ENCODE results near the gene GALNT5. TPM values are rescaled to one million over a fixed set of nuclear protein-coding genes. Genes with fewer than 3 reads are reported as not detected.
"Not testable (repeated sequence)": the region's sequence is repeated elsewhere in the genome, so short reads cannot be mapped to it uniquely, and the experiment has no call there.

GALNT5 gene
- total RNA-seq, 1 donor from 2014 or later = not detected

DNA sequence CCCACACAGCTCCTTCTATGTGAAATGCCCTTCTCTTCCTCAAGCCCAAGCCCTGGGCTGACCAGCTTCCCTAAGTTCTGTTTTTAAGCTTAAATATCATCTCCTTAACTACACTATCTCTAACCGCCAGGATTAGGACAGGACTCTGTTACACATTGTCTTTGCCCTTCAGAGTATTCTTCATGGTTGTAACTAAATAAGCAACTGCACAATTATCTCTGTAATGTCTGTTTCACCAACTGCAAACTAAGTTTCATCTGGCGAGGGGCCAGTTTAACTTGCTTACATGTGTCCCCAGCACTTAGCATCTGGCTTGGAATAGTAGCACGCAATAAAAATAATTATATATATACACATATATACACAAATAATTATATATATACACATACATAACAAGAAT is 69.2 kb downstream of the GALNT5 start:
- DNase-seq (ENCODE audit: low read depth, low spot score) = no peak

DNA sequence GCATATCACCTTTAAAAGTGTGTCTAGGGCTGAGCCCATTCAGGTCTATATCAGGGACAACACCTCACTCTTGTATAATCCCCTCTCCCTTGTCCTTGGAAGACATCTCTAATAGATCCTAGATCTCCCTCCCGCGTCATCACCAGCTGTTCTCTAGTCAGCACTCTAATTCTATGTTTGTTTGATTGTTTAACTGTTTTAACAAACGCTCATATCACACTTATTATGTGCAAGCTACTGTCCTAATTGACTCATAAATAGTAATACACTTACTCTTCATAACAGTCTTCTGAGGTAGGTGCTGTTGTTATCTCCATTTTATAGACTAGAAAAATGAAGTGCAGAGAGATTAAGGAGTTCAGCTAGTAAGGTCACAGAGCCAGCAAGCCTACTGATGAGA is 69.7 kb downstream of the GALNT5 start:
- DNase-seq (ENCODE audit: low read depth, low spot score) = no peak

DNA sequence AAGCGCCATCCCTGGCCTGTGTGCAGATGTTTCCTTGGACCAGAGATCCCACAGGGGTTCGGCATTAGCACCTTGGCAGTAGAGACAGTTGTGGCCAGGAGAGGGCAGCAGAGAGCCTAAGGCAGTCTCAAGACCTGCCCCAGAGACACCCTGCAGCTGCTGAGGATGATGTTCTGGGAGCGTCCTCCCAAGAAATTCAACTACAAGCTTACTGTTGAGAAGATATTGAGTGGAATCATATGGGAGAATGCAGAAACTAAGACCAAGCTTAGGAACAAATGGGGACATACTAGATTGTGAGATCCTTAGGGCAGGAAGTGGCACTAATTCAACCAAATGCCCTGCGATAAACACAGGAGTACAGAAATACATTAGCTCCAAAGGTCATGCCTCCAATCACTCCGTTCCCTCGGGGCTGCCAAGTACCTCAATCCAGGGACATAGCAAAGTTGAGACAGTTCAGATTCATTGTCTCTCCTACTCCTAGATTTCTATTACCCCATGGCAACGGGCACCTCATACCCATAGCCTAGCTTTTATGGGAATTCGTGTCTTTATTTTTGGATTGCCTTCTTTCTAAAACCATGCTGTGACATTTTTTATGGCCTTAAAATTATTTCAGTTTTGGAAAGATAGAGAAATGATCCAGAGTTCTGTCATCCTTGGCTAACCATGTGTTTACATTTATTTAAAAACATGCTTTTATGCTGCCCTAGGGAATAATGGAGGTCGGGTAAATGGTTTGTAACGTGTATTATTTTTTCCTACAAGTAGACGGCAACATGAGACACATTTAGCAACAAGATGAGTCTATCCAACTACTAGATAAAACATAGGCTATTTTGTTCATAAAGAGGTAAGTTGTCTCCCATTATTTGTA is 70.4 kb downstream of the GALNT5 start:
- DNase-seq (ENCODE audit: low read depth, low spot score) = peak; percentile 11

DNA sequence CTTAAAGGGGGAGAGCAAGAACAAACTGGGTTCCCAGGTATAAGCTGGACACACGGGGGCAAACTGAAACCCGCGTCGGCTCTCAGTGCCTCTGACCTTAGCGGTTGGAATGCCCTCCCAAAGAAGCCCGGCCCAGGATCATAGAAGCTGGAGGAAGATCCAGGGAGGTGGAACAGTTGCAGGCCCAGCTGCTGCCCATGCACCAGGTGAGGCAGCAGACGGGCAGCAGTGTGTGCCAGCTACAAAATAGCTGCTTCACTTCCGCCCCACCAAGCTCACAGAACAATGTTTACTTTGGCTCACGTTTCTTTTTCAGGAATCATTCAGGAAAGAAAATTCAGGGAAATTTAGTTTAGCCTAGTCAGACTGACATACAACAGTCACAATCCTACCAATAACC is 72.0 kb downstream of the GALNT5 start:
- no peak for DNase-seq (ENCODE audit: low read depth, low spot score)

DNA sequence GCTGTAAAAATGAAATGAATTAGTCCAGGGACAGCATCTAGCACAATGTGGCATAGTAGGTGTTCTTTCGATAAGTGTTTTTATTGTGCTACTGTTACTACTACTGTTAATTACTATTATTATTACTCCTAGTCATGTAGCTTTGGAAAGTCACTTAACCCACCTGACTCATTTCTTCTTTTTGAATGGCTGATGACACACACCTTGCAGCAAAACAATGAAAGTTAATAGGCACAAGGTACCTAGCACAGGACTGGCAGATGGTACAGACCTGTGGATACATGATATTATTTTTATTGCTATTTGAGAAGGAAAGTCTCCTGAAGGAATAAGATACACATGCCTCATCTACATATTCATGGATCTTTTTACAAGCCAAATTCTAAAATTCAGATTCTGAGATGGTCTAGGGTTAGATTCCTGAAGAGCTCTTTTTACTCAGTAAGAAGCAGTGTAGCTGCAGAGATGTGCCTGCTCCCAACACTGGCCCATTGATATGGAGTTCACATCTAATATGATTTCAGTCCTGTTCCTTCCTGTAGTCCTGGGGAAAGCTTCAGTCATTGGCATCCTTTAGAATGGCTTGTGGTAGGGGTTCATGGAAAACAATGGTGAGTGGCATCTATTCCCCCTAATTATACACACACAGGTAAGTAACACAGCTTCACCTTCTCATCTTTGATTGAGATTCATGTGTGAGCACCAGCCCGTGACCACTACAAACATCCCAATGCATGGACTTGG is 76.0 kb downstream of the GALNT5 start:
- DNase-seq (ENCODE audit: low read depth, low spot score) = no peak

DNA sequence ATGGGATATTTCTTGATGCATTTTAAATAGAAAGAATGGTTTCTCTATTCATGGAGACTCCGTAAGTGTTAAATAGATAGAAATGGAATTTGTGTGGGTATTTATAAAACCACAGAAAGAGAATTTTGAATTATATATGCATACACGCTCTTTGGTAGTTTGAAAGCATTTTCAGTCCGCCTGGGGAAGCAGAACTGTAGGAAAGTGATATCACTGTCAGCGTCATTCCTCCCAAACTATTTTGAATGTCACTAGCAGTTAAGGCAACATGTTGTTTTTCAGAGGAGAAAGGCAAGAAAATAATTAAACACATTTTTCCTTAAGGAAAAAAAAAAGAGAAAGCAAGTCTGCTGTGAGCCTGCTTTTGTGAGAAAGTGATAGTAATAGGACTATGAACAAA is 76.8 kb downstream of the GALNT5 start:
- no peak for DNase-seq (ENCODE audit: low read depth, low spot score)

DNA sequence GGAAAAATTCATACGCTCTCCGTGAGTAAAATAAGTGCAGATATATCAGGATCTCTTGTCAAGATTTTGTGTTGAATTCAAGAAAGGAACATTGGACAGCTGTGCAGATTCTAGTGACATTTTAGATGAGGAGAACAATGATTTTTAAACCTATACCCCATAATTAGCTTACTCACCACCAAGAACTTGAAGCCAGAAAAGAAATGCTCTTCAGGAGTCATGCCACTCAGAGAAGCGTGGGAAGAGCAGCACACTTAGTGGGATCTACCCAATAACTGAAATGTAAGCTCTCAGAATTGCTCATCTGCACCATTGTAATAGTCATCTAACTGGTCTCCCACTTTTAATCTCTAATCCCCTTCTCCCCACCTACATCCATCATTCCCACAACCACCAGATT is 77.3 kb downstream of the GALNT5 start:
- DNase-seq (ENCODE audit: low read depth, low spot score) = no peak

DNA sequence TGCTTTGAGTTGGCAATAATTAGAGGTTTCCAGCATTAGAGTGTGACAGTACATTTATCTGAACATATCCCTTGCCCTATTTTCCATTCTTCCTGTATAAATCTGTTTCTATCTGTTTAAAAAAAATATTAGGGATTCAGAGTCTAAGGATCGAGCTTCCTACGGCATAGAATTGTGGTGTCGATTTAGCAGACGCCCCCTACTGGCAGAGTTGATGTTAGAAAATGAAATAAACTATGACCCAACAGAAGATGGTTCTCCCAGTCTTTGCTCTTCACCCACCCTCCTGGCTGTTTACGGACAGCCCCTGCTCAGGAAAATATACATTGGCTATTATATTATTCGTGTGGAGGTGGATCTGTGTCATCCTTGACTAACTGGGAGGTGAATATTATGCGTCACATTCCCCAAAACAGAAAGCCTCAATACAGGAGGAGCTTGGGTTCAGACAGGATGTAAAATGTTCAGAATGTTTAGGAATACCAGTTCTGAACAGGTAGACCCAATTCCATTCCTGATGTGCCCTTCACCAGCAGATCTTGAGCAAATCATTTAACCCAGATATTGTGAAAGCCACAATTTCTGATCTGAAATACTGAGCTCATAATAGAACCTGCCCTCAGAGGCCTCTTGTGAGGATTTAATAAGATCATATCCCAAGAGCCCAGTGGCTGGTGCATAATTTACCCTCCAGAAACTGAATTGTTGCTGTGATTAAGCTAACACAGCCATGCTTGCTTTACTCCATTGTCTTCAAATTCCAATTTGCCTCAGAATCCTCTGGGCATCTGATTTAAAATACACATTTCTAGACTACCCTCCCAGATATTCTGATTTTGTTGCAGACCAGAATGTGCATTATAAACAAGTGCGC is 78.9 kb downstream of the GALNT5 start:
- DNase-seq (ENCODE audit: low read depth, low spot score) = no peak

DNA sequence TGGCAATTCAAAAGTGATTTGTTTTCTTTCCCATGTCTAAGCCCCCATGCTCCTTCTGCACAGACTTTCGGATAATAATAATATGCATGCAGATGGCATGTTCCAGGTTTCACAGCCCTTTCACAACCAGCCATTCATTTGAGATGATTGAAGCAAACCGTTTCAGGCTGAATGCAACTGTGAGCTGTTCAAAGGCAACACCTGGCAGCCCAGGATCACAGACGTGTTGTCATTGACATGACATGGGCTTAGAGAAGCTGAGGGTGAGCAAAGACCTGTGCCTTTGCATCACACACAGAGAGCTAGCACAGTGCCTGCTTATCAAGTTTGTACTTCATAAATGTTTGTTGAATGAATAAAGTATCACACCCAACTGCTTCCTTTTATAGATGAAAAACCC is 80.5 kb downstream of the GALNT5 start:
- no peak for DNase-seq (ENCODE audit: low read depth, low spot score)

DNA sequence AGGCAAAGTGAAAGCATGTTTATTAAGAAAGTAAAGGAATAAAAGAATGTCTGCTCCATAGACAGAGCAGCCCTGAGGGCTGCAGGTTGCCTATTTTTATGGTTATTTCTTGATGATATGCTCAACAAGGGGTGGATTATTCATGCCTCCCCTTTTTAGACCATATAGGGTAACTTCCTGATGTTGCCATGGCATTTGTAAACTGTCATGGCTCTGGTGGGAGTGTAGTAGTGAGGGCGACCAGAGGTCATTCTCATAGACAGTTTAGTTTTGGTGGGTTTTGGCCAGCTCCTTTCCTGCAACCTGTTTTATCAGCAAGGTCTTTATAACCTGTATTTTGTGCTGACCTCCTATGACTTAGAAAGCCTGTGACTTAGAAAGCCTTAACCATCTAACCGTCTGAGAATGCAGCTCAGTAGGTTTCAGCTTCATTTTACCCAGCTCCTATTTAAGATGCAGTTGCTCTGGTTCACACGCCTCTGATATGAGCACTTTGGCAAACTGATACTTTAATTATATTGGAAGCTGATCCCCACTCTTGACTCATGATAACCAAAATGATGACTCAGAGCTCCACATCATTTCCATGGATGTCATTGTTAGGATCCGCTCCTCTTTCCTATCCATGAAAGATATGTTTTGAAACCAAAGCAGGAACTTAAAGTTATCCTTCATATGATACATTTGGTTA is 82.6 kb downstream of the GALNT5 start:
- no peak for DNase-seq (ENCODE audit: low read depth, low spot score)

DNA sequence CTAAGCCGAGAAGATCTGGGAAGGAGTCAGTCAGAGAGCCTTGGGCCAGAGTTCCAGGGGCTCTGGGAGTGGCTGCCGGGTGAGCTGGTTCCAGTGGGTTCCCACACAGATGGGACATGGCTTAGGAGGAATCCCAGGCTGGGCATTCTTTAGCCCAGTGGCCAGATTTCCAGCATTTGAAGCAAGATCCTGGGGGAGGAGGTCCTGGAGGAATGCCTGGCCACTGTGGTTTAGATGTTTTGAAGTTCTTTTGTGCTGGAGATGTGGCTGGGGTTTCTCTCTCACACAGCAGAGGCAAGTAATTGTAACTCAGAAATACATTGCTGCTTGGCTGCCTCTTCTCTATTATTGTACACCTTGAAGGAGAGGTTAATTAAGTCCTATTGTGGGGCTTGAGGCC is 83.9 kb downstream of the GALNT5 start:
- DNase-seq (ENCODE audit: low read depth, low spot score) = not testable (repeated sequence)

DNA sequence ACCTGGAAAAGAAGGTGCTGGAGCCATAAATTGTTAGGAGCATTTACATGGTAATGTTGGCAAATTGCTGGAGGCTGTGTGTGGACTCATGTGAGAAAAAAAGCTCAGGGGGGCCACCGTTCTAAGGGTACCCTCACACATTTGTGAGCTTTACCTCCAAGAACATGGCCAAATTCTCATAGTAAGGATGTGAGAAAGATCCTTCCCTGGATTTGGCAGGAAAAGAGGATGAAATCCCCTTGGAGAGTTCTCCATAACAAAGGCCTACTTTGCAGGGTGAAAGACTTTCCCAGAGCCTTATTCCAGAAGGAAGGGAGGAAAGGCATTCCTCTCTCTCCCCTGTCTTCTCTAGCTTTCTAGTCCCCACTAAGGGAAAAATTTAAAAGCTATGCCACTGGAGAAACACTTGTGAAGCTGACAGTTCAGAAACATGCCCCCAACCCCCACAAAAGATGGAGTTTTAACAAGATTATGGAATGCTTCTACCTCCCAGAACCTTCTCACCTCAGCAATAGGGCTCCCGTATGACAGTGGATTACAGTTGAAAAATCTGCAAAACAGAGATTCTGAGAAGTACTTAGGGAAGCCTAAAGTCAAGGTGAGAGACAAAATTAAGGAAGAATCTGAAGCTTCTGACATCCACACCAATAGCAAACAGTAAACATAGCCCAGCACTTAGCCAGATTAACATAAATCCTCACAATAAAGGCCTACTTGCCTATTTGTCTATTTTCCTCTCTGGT is 88.3 kb downstream of the GALNT5 start:
- no peak for DNase-seq (ENCODE audit: low read depth, low spot score)

DNA sequence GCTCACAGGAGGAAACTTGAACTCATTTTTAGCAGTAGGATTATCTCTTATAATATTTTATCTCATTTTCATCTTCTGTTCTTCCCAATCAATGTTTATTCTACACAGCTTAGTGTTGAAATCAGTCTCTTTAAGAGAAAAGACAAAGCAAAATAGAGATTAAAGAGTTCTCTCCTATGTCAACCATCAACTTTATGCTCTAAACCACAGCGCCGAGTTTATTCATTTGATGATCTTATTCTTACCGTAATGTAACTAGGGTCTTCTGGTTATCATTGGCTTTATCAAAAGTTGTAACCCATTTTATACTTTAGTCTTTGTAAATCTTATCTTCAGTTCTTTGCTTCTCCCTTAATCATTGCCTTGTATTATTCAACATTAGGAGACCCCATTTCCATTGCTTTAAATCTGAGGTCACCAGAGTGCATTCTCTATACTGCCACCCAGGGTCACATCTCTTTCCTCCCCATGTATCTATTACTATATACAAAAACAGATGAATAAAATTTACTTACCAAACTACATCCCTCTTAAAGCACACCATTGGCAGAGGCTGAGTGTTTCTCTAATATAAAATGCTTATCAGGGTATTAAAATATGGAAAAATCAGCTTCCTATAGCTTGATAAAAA is 90.9 kb downstream of the GALNT5 start:
- DNase-seq (ENCODE audit: low read depth, low spot score) = no peak

DNA sequence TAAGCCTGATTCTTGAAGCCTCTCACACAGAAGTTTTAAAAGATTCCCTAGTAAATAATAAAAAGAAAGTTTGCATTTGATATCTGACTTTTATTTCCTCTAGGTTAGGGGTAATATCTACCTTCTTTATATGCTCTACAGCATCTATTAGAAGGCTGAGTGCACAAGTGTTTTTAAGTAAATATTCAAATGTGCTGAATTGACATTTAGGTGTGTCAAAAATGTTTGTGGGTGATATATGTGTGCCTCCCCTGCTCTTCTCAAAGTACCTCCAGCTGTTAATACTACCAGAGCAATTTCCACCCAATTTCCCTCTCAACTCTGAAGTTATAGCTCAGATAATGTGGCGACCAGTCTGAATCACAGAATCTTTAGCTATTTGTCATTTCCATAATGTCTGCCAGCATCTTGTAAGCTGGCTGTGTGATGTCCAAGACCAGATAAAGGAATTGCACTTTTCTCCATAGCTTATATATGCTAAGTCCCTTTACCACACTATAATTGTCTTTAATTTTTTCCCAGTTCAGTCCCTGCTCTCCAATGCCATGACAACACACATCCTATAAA is 92.5 kb downstream of the GALNT5 start:
- DNase-seq (ENCODE audit: low read depth, low spot score) = no peak

DNA sequence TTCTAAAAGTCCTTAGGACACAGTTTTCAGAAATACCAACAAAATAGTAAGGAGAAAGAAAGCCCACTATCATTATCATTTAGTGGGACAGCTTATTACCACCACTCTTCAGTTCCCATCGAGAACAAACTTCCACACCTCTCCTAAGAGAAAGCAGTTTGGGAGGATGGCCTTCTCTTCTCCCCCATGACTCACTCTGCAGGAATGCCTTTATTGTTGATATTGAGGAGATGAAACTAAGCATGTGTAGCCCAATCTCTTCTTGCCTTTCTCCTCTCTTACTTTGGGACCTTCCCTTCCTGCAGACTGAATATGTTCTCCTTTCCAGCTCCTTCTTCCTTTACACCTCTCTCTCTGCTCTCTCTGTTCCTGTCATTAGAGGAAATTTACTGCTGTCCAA is 98.1 kb downstream of the GALNT5 start:
- DNase-seq (ENCODE audit: low read depth, low spot score) = no peak

DNA sequence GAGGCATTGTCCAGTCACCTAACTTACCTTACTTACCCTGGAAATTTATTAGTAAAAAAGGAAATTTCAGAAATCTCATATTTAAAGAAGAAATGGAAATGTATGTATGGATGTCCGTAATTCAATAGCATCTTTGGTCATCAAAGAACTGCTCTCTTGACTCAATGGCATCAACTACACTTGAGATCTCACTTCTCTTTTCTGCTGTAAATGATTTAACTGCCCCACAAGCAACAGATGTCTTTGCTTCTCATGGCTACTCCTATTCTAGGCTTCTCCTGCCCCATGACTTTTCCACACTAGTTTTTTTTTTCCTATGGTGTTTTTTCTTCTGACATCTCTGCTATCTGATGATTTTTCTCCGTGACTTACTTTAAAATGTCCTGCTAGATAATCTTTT is 102.1 kb downstream of the GALNT5 start:
- no peak for DNase-seq (ENCODE audit: low read depth, low spot score)

DNA sequence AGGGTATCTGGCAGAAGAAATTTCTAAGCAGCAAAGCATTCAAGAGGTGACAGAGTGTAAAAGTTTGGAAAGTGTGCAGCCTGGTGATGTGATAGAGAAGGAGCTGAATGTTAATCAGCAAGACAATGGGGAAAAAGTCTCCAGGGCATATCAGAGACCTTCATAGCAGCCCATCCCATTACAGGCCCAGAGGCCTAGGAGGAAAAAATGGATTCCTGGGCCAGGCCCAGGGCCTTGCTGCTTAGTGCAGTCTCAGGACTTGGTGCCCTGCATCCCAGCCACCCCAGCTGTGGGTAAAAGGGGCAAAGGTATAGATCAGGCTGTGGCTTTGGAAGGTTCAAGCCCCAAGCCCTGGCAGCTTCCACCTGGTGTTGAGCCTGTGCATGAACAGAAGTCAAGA is 104.0 kb downstream of the GALNT5 start:
- no peak for DNase-seq (ENCODE audit: low read depth, low spot score)

DNA sequence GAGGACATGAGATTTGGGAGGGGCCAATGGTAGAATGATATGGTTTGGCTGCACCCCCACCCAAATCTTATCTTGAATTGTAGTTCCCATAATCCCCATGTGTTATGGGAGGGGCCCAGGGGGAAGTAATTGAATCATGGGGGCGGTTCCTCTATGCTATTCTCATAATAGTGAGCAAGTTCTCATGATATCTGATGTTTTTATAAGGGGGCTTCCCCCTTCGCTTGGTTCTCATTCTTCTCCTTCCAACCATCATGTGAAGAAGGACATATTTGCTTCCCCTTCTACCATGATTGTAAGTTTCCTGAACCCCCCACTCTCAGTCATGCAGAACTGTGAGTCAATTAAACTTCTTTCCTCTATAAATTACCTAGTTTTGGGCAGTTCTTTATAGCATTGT is 105.1 kb downstream of the GALNT5 start:
- DNase-seq (ENCODE audit: low read depth, low spot score) = no peak

DNA sequence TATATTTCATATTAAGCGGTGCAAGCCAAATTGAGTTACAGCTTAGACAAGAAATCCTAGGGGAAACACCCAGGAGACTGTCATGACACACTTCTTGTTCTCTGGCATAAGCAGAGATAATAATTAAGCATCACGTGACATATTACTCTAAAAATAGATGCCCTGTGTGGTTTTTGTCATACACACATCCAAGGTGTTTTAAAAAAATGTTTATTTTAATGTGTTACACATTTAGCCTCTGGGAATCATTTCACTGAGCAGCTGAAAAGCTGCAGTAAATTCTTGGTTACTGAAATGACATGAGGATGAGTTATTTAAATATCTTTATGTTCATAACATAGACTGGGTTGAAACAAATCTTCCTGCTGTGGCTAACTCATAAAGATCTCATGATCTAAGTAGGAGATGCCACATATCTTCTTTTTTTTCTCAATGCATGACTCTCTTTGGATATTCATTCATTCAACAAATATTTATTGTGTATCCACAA is 106.2 kb downstream of the GALNT5 start:
- no peak for DNase-seq (ENCODE audit: low read depth, low spot score)

All from pulmonary artery endothelial cell (primary cell).